GDM1 (cell line): ENCODE measurements around the gene TP53.
A peak's percentile ranks its signal among the peaks of the same experiment; 100 is the strongest.

Experiments used
- DNase-seq: peaks from one replicate; lab custom pipeline; 2025; lab: John Stamatoyannopoulos, UW

TP53 gene

GRCh38 chr17:7687072-7687907 lies at the start of gene TP53:
TSS of gene TP53 (minus strand) at chr17:7687490. CDS start at chr17:7676594, 10,896 bp downstream.
- DNase-seq, result peak; percentile 80

GRCh38 chr17:7732981-7733539 lies 45.8 kb upstream of the TP53 start:
- no peak for DNase-seq

GRCh38 chr17:7729816-7730215 lies 42.5 kb upstream of the TP53 start:
- DNase-seq, result peak; percentile 11

- DNase-seq, result no peak
Observed at GRCh38 chr17:7727886-7728285, 40.6 kb upstream of the TP53 start.

GRCh38 chr17:7721612-7722011 lies 34.3 kb upstream of the TP53 start:
- no peak for DNase-seq

DNA sequence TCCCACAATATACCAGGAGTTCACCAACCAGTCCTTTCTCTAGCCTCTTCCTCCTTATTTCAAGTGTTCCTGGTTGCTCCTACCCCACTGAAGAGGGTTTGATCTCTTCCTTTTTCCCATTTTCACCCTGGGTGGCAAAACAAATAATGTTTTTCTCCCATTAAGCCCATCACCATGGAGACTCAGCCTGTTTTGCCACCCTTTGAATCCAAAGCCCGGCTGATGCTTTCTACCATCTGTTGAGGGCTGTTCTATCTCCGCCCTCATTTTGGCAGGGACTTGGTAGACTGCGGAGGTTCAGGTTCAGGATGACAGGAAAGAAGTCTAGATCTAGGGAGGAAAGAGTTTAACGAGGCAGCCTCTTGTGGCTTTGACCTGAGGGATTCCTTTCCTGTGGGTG lies 32.8 kb upstream of the TP53 start:
- DNase-seq, result no peak

DNA sequence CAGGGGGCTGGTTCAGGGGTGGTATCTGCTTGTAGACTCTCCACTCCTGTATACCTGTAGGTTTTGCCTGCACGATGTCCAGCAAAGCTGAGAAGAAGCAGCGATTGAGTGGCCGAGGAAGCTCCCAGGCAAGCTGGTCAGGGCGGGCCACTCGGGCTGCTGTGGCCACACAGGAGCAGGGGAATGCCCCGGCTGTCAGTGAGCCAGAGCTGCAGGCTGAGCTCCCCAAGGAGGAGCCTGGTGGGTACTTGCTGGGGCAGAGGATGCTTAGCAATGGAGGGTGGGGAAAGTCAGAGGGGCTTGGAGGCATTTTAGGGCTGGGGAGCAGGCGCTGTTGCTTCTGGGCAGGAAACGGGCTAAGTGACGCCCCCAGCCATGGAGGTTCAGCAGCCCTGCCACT lies 32.4 kb upstream of the TP53 start:
- no peak for DNase-seq

- DNase-seq, result no peak
Observed at GRCh38 chr17:7717756-7718350, 30.6 kb upstream of the TP53 start.

DNA sequence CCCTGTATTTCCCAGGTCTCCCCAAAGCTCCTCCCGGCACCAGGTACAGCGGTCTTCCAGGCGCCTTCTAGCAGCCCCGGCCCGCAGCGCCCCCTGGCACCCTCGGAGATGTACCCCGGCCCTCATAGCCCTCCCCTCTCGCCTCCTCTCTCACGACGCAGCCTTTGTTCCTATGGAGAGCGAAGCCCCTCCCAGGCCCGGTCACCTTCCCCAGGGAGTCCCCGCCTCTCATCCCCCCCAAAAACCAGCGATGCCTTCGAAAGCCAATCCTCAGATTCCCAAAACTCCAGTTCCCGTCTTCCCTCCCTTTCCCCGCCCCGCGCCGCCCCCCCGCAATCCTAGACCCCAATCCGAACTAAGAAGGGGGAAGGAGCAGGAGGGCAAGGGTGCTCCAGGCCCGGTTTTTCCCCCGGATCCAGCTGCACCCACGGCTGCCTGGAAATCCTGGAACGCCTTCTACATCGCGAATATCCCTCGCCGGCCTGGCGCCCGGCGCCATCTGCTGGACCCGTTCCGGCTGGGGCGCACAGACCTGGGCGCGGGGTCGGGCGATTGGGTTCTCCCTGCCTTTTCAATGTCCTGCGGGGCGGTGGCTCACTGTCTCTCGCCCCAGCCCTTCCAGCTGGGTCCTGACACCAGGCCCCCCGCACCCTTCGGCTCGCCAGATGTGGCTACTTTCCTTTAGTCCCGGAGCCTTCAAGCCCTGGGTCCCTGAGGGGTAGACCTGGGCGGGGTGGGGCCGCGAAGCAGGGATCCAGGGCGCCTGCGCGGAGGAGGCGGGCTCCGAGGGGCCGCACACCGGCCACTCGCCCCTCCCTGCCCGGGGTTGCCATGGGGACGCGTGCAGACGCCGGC lies 29.8 kb upstream of the TP53 start, which contains the start of gene DNAH2:
Gene DNAH2 (plus strand): TSS at position 844 of the 855 bp plus-strand sequence. CDS start 1,991 bp downstream, outside the sequence.
- DNase-seq, result peak; percentile 75

- DNase-seq, result no peak
Observed at GRCh38 chr17:7715936-7716886, 28.9 kb upstream of the TP53 start.

DNA sequence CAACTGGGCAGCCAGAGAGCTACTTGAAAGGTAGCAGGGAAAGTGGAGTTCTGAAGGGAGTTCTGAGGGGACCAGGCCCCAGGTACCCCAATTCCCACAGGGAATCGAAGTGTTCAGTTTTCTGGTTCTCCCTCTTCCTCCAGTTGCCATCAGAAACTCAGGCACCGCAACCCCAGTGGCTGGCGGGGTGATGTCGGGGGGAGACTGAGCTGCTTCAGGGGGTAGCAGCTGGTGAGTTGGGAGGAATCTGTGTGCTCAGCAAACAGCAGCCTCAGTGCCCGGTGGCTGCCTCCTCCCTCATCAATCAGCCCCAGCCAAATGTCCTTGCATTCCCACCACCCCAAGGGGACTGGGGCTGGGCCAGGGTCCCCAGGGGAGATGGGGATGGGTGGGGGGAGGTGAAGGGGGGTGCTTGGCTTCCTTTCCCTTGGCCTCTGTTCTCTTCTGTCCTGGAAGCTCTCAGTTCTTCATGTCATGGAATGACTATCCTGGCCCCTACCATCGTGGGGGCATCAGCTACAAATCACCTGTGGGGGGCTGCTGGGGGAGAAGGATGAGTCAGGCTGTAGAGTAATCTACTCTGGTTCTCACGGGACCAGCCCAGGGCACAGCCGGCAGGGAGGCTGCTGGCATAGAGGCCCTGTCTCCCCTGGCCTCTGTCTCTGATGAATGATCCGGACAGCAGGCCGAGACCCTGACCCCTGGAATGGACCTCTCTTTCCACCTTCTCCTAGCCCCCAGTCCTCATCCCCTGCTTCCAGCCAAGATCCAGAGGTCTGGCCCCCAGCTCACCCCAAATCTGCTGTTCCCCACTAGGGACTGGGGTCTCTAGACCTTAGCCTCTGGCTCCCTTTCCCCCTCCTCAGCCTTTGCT lies 27.7 kb upstream of the TP53 start:
- DNase-seq, result no peak

DNA sequence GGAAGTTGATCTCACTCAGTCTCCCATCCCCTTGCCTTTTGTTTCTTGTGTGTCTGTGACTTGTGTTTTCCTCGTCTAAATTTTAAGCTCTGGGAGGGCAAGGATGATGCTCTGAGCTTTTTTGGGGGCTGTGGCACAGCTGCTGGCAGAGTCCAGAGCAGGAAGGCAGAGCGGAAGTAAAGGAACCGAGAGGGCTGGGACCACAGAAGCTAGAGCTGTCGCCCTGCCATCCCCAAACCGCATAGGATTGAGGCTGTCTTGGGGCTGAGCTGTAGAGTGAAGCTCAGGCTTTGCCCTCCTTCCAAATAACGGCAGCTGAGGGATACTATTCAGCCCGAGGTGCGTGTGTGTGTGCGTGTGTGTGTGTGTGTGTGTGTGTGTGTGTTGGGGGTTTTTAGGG lies 26.5 kb upstream of the TP53 start:
- DNase-seq, result peak; percentile 52

- no peak for DNase-seq
Observed at GRCh38 chr17:7712111-7712771, 25.0 kb upstream of the TP53 start.

DNA sequence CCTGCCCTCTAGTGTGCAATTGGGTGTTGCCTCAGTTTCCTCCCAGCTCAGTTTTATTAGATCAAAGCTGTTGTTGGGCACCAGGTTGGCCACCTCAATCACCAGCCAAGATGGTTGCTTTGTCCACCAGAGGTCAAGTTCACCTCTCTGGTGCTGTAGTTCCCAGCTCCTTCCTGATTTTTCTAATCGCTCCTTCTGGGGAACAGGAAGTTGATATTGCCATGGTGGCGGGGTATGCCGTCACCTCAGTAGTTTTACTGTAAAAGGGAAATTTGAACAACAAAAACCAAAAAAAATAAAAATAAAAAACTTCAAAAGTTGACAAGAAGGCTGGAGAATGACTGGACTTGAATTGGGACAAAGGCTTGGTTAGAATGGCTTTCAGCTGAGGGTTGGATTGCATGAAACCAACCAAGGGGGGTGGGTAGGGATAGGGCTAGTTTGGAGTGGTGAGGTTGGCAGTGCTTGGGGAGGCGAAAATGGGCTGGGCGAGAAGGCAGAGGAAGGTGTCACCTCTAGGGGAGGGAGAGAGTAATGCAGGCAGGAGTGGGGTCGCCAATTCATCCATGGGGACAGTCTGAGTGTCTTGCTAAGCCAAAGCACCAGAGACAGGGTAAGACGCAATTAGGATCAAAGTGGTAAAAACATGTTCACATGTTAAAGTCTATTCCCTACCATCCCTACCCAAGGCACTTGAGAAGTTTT lies 23.9 kb upstream of the TP53 start:
- DNase-seq, result no peak

GRCh38 chr17:7710301-7710700 lies 23.0 kb upstream of the TP53 start:
- DNase-seq, result no peak

GRCh38 chr17:7709031-7709430 lies 21.7 kb upstream of the TP53 start:
- no peak for DNase-seq

GRCh38 chr17:7707858-7708750 lies 20.8 kb upstream of the TP53 start:
- DNase-seq, result no peak

DNA sequence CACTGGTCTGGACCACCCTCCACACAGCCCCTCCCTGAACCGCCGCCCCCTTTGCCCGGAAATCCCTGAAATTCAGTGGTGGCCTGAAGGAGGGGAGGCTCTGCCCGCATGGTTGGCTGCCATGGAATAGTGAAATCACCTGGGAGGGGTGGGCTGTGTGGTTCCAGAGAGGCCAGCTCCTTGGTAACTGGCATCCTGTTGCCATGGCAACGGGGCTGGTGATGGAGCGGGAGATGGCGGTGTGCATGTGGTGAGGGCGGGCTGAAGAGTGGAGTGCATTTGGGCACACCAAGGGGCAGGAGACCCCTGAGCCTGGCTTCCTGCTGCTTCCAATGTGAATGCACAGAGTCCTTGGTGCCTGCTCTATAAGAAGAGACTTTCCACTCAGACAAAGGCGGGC lies 20.2 kb upstream of the TP53 start:
- no peak for DNase-seq
